ENCODE measurements around the gene FMO3. TPM values are rescaled to one million over a fixed set of nuclear protein-coding genes. Genes with fewer than 3 reads are reported as not detected.

Gene FMO3
- total and polyA plus RNA-seq, 2 donors (not counting 3 experiments of a cell fraction or from before 2014, with no cell fraction given) = not detected

- TF ChIP-seq, protein P1, sequence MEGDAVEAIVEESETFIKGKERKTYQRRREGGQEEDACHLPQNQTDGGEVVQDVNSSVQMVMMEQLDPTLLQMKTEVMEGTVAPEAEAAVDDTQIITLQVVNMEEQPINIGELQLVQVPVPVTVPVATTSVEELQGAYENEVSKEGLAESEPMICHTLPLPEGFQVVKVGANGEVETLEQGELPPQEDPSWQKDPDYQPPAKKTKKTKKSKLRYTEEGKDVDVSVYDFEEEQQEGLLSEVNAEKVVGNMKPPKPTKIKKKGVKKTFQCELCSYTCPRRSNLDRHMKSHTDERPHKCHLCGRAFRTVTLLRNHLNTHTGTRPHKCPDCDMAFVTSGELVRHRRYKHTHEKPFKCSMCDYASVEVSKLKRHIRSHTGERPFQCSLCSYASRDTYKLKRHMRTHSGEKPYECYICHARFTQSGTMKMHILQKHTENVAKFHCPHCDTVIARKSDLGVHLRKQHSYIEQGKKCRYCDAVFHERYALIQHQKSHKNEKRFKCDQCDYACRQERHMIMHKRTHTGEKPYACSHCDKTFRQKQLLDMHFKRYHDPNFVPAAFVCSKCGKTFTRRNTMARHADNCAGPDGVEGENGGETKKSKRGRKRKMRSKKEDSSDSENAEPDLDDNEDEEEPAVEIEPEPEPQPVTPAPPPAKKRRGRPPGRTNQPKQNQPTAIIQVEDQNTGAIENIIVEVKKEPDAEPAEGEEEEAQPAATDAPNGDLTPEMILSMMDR (IDR thresholded peaks at IDR 0.05; ENCODE audit: extremely low read depth in 1 of 2, insufficient read depth in 1 of 2, low read depth in 1 of 2, low read length in 2 of 2) = peak in 1 of 2 donors; percentile 1
- no peak for TF ChIP-seq MYC (IDR thresholded peaks at IDR 0.05; ENCODE audit: low read depth, low read length)
- no peak for TF ChIP-seq GATA2 (IDR thresholded peaks at IDR 0.05; ENCODE audit: insufficient read depth, insufficient read length, low read depth, low read length)
- TF ChIP-seq POLR2AphosphoS5 (IDR thresholded peaks at IDR 0.05; ENCODE audit: insufficient read depth, low read depth, low read length) = no peak
- TF ChIP-seq JUN (IDR thresholded peaks at IDR 0.05; ENCODE audit: borderline replicate concordance, insufficient read depth, insufficient read length, low read depth) = no peak
- TF ChIP-seq EZH2 (IDR thresholded peaks at IDR 0.05; ENCODE audit: borderline replicate concordance, low read depth, low read length, severe bottlenecking) = no peak
- no peak overlapping the region for H3K9ac ChIP-seq (replicated peaks; ENCODE audit: extremely low read depth, insufficient read depth, low read length)
- POLR2A ChIA-PET = no interaction called here
- no peaks in the 10 kb centered on the region for H3K4me1 ChIP-seq (ENCODE audit: control insufficient read depth, extremely low read depth, insufficient read depth, low read length)
- no peak overlapping the region for H2AFZ ChIP-seq (ENCODE audit: low read depth, low read length)
- H4K20me1 ChIP-seq (replicated peaks; ENCODE audit: control insufficient read depth, extremely low read depth, insufficient read depth, low read length) = no peaks in the 10 kb centered on the region
- H3K4me3 ChIP-seq (replicated peaks in 1 of 3; ENCODE audit: insufficient read depth in 1 of 3, low read depth in 1 of 3, low read length in 3 of 3) = no peak overlapping the region
- CTCF ChIA-PET = interaction anchor here (0.7 to 2.8 kb wide), 6 partner anchors 9 to 232 kb away, joined by 3 to 12 read pairs (median 6); partner anchors contain the start of genes FMO3 and FMO4
- H3K9me1 ChIP-seq (replicated peaks; ENCODE audit: control insufficient read depth, extremely low read depth, insufficient read depth, low read length) = no peaks in the 10 kb centered on the region
- DNase-seq (ENCODE audit: low read depth, low spot score) (peak; percentile 18), FAIRE-seq (no peak)
- no peaks in the 10 kb centered on the region for H3K36me3 ChIP-seq (ENCODE audit: control insufficient read depth in 2 of 2, extremely low read depth in 1 of 2, insufficient read depth in 2 of 2, low read length in 2 of 2)
- dilution Hi-C loops (cut with MboI; ENCODE audit: extremely low pct_ligation_motif_present, low sequenced_read_pairs) (no loop called here), intact Hi-C loops (cut with micrococcal nuclease) (loop anchor here (1.0 kb wide), 2 partner anchors 107 to 145 kb away; no protein-coding TSS in a partner anchor)
- no peak overlapping the region for H3K4me2 ChIP-seq (ENCODE audit: insufficient read depth, low read length)
- H3K79me2 ChIP-seq (ENCODE audit: control insufficient read depth, insufficient read depth, low read length) = no peaks in the 10 kb centered on the region
- H3K27me3 ChIP-seq (ENCODE audit: control insufficient read depth in 2 of 2, insufficient read depth in 2 of 2, low read length in 2 of 2) = no peaks in the 10 kb centered on the region
- H3K27ac ChIP-seq (ENCODE audit: insufficient read depth, low read depth, low read length) = no peak overlapping the region
- no peaks in the 10 kb centered on the region for H3K9me3 ChIP-seq (replicated peaks; ENCODE audit: control insufficient read depth, insufficient read depth, low read length)
- BruUV-seq (replicated peaks) = no TSS peak
Observed at GRCh38 chr1:171081314-171081753, 9.4 kb upstream of the FMO3 start.
